WTC11 (cell line): Measurements from ENCODE around the gene ATP6V0D1. TPM values are rescaled to one million over a fixed set of nuclear protein-coding genes. Genes with fewer than 3 reads are reported as not detected.

Source experiments
- ATAC-seq: fragments of 200-7000 bp; cut with Tn5 transposase; 2 replicates; pipeline ENCODE4 v1.10.0; 2021; ENCODE audit warnings: mild to moderate bottlenecking, moderate library complexity
- CTCF ChIA-PET: fragments of 300-600 bp; sonication (Branson Sonifier 250); formaldehyde crosslinking; loops from one replicate; lab custom pipeline; 2021; ENCODE audit warnings: antibody characterized with exemption; lab: Charles Lee
- POLR2A ChIA-PET: fragments of 350-600 bp; sonication (Branson Sonifier 250); formaldehyde crosslinking; loops from one replicate; lab custom pipeline; 2021; ENCODE audit warnings: antibody characterized with exemption; lab: Charles Lee
- DNase-seq: peaks from one replicate; pipeline ENCODE4 v3.0.0; 2021; ENCODE audit warnings: low spot score
- H3K27ac Mint-ChIP-seq: 2 replicates; pipeline ENCODE4 v1.8.0; 2021; ENCODE audit warnings: mixed read lengths
- H3K27me3 Mint-ChIP-seq: 2 replicates; pipeline ENCODE4 v1.8.0; 2021; ENCODE audit warnings: low read depth, mild to moderate bottlenecking, moderate library complexity, mixed read lengths
- H3K36me3 Mint-ChIP-seq: 2 replicates; pipeline ENCODE4 v1.8.0; 2021; ENCODE audit warnings: mixed read lengths
- H3K4me1 Mint-ChIP-seq: 2 replicates; pipeline ENCODE4 v1.8.0; 2022; ENCODE audit warnings: mixed read lengths
- H3K4me3 Mint-ChIP-seq: 2 replicates; pipeline ENCODE4 v1.8.0; 2021; ENCODE audit warnings: mild to moderate bottlenecking, moderate library complexity, mixed read lengths
- H3K9me3 Mint-ChIP-seq: 2 replicates; pipeline ENCODE4 v1.8.0; 2021; ENCODE audit warnings: mixed read lengths
- ATF1 ChIP-seq: sonication (generic); formaldehyde crosslinking; IDR thresholded peaks from 2 replicates; pipeline ENCODE4 v1.8.1; 2023; ENCODE audit warnings: mild to moderate bottlenecking, moderate library complexity, missing genetic modification reagents
- CREB1 ChIP-seq: sonication (generic); formaldehyde crosslinking; IDR thresholded peaks from 2 replicates; pipeline ENCODE4 v1.8.0; 2023; ENCODE audit warnings: mild to moderate bottlenecking, missing genetic modification reagents
- EMX1 ChIP-seq: fragments of 250-450 bp; sonication (Bioruptor Pico); IDR thresholded peaks from 2 replicates; pipeline ENCODE4 v1.8.0; 2021; ENCODE audit warnings: mild to moderate bottlenecking
- ESRRA ChIP-seq: sonication (generic); formaldehyde crosslinking; IDR thresholded peaks from 2 replicates; pipeline ENCODE4 v1.8.1; 2022; ENCODE audit warnings: mild to moderate bottlenecking, missing genetic modification reagents, borderline replicate concordance
- ETV6 ChIP-seq: sonication (generic); formaldehyde crosslinking; IDR thresholded peaks from 2 replicates; pipeline ENCODE4 v1.8.1; 2022; ENCODE audit warnings: mild to moderate bottlenecking, missing genetic modification reagents
- FOXP1 ChIP-seq: sonication (generic); formaldehyde crosslinking; IDR thresholded peaks from 2 replicates; pipeline ENCODE4 v1.8.0; 2022; ENCODE audit warnings: missing genetic modification reagents, mild to moderate bottlenecking, moderate library complexity, borderline replicate concordance
- GRHL2 ChIP-seq: fragments of 250-450 bp; sonication (Bioruptor Pico); IDR thresholded peaks from 2 replicates; pipeline ENCODE4 v1.8.0; 2022; ENCODE audit warnings: mild to moderate bottlenecking, moderate library complexity; ENCODE audit not compliant: insufficient replicate concordance, severe bottlenecking
- GTF2I ChIP-seq: fragments of 250-450 bp; sonication (Bioruptor Pico); conservative IDR thresholded peaks from 2 replicates; pipeline ENCODE4 v1.4.0; 2021; ENCODE audit warnings: mild to moderate bottlenecking
- HMGXB4 ChIP-seq: sonication (generic); formaldehyde crosslinking; IDR thresholded peaks from 2 replicates; pipeline ENCODE4 v1.8.1; 2023; ENCODE audit warnings: mild to moderate bottlenecking, moderate library complexity, missing genetic modification reagents
- JUN ChIP-seq: sonication (generic); formaldehyde crosslinking; IDR thresholded peaks from 2 replicates; pipeline ENCODE4 v1.8.0; 2023; ENCODE audit warnings: mild to moderate bottlenecking, missing genetic modification reagents
- MYBL2 ChIP-seq: sonication (generic); formaldehyde crosslinking; IDR thresholded peaks from 2 replicates; pipeline ENCODE4 v1.8.1; 2023; ENCODE audit warnings: mild to moderate bottlenecking, moderate library complexity, missing genetic modification reagents
- NFYB ChIP-seq: sonication (generic); formaldehyde crosslinking; conservative IDR thresholded peaks from 2 replicates; pipeline ENCODE4 v1.8.0; 2022; ENCODE audit warnings: low read depth, missing genetic modification reagents
- OVOL2 ChIP-seq: fragments of 250-450 bp; sonication (Bioruptor Pico); IDR thresholded peaks from 2 replicates; pipeline ENCODE4 v1.9.0; 2021; ENCODE audit warnings: mild to moderate bottlenecking, borderline replicate concordance
- PRDM15 ChIP-seq: sonication (generic); formaldehyde crosslinking; IDR thresholded peaks from 2 replicates; pipeline ENCODE4 v1.8.0; 2022; ENCODE audit warnings: missing genetic modification reagents
- SMAD3 ChIP-seq: sonication (generic); formaldehyde crosslinking; IDR thresholded peaks from 2 replicates; pipeline ENCODE4 v1.8.0; 2022; ENCODE audit warnings: missing genetic modification reagents, mild to moderate bottlenecking, borderline replicate concordance
- SMAD4 ChIP-seq: sonication (generic); formaldehyde crosslinking; IDR thresholded peaks from 2 replicates; pipeline ENCODE4 v1.8.0; 2022; ENCODE audit warnings: mild to moderate bottlenecking, missing genetic modification reagents
- SOX15 ChIP-seq: fragments of 250-450 bp; sonication (Bioruptor Pico); IDR thresholded peaks from 2 replicates; pipeline ENCODE4 v1.9.0; 2021; ENCODE audit warnings: mild to moderate bottlenecking
- SP1 ChIP-seq: sonication (generic); formaldehyde crosslinking; conservative IDR thresholded peaks from 2 replicates; pipeline ENCODE4 v1.8.1; 2022; ENCODE audit warnings: missing genetic modification reagents
- TEAD4 ChIP-seq: sonication (generic); formaldehyde crosslinking; IDR thresholded peaks from 2 replicates; pipeline ENCODE4 v1.8.0; 2022; ENCODE audit warnings: mild to moderate bottlenecking, missing genetic modification reagents
- TP53 ChIP-seq: sonication (generic); formaldehyde crosslinking; IDR thresholded peaks from 2 replicates; pipeline ENCODE4 v1.8.1; 2023; ENCODE audit warnings: mild to moderate bottlenecking, missing genetic modification reagents
- USF2 ChIP-seq: sonication (generic); formaldehyde crosslinking; IDR thresholded peaks from 2 replicates; pipeline ENCODE4 v1.8.1; 2023; ENCODE audit warnings: mild to moderate bottlenecking, missing genetic modification reagents, moderate library complexity
- ZNF138 ChIP-seq: sonication (generic); formaldehyde crosslinking; conservative IDR thresholded peaks from 2 replicates; pipeline ENCODE4 v1.8.1; 2022; ENCODE audit warnings: mild to moderate bottlenecking, moderate library complexity, missing genetic modification reagents
- ZNF263 ChIP-seq: sonication (generic); formaldehyde crosslinking; IDR thresholded peaks from 2 replicates; pipeline ENCODE4 v1.8.1; 2022; ENCODE audit warnings: low read depth, mild to moderate bottlenecking, moderate library complexity, missing genetic modification reagents
- ZNF281 ChIP-seq: sonication (generic); formaldehyde crosslinking; IDR thresholded peaks from 2 replicates; pipeline ENCODE4 v1.8.0; 2023; ENCODE audit warnings: mild to moderate bottlenecking, missing genetic modification reagents
- ZNF423 ChIP-seq: fragments of 250-450 bp; sonication (Bioruptor Pico); IDR thresholded peaks from 2 replicates; pipeline ENCODE4 v2.1.2; 2022; ENCODE audit warnings: mild to moderate bottlenecking, moderate library complexity
- ZNF671 ChIP-seq: fragments of 250-450 bp; sonication (Bioruptor Pico); IDR thresholded peaks from 2 replicates; pipeline ENCODE4 v1.8.0; 2021; ENCODE audit warnings: mild to moderate bottlenecking
- total RNA-seq: library from RNA; stranded (reverse); gene quantifications from 3 replicates; pipeline ENCODE4 v1.2.3, GENCODE V29; 2021

Gene ATP6V0D1
- total RNA-seq, 1 experiment from 2014 or later: 44.1 TPM

GRCh38 chr16:67462279-67462655 lies 18.7 kb downstream of the ATP6V0D1 start:
- ATAC-seq (no peak), DNase-seq (no peak)
- no peak for TF ChIP-seq HMGXB4 (CRISPR knock-in tag)
- no peak for TF ChIP-seq ATF1 (CRISPR knock-in tag)
- TF ChIP-seq SMAD3: no peak
- no peak for TF ChIP-seq PRDM15
- TF ChIP-seq USF2 (CRISPR knock-in tag): no peak
- no peak for TF ChIP-seq OVOL2 (CRISPR knock-in tag)
- TF ChIP-seq CREB1 (CRISPR knock-in tag): no peak
- no peak for TF ChIP-seq ZNF281 (CRISPR knock-in tag)
- TF ChIP-seq TP53 (CRISPR knock-in tag): no peak
- TF ChIP-seq MYBL2 (CRISPR knock-in tag): no peak
- TF ChIP-seq EMX1 (CRISPR knock-in tag): no peak
- TF ChIP-seq ZNF138 (CRISPR knock-in tag): no peak
- TF ChIP-seq GRHL2: no peak
- TF ChIP-seq ZNF263 (CRISPR knock-in tag): no peak
- TF ChIP-seq ETV6: no peak
- TF ChIP-seq ZNF423: no peak
- no peaks in the 10 kb centered on the region for H3K9me3 Mint-ChIP-seq
- peaks cover 10% of the 10 kb centered on the region for H3K4me1 Mint-ChIP-seq
- ChIA-PET POLR2A (no interaction called here), CTCF (interaction anchor here (0.9 to 1.4 kb wide), 3 partner anchors 19 to 202 kb away, joined by 3 read pairs; partner anchors contain the start of gene HSD11B2)
- no peak overlapping the region for H3K4me3 Mint-ChIP-seq
- H3K36me3 Mint-ChIP-seq: no peaks in the 10 kb centered on the region
- H3K27ac Mint-ChIP-seq: no peak overlapping the region
- no peaks in the 10 kb centered on the region for H3K27me3 Mint-ChIP-seq

- TF ChIP-seq ZNF671 (CRISPR knock-in tag) (no peak), SOX15 (CRISPR knock-in tag) (no peak), SP1 (CRISPR knock-in tag) (no peak), ESRRA (CRISPR knock-in tag) (no peak), ATF1 (CRISPR knock-in tag) (no peak), SMAD4 (CRISPR knock-in tag) (no peak), FOXP1 (no peak), GTF2I (CRISPR knock-in tag) (no peak), NFYB (CRISPR knock-in tag) (no peak), JUN (CRISPR knock-in tag) (no peak), TEAD4 (no peak)
- H3K36me3 Mint-ChIP-seq: no peaks in the 10 kb centered on the region
- no peaks in the 10 kb centered on the region for H3K27me3 Mint-ChIP-seq
- ATAC-seq: no peak
- H3K4me3 Mint-ChIP-seq: no peak overlapping the region
- ChIA-PET POLR2A (no interaction called here), CTCF (interaction anchor here (0.7 to 2.1 kb wide), 7 partner anchors 17 to 201 kb away, joined by 3 to 11 read pairs (median 3); partner anchors contain the start of gene HSD11B2)
- H3K27ac Mint-ChIP-seq: no peak overlapping the region
- no peak for DNase-seq
- H3K4me1 Mint-ChIP-seq: peaks cover 10% of the 10 kb centered on the region
- no peaks in the 10 kb centered on the region for H3K9me3 Mint-ChIP-seq
These were observed 19.2 kb downstream of the ATP6V0D1 start for GRCh38 chr16:67461600-67462278.
